Esophagus squamous epithelium (tissue), 5 donors: ENCODE results near the gene ECE1. TPM values are rescaled to one million over a fixed set of nuclear protein-coding genes. Genes with fewer than 3 reads are reported as not detected.
"Not testable (repeated sequence)": the region's sequence is repeated elsewhere in the genome, so short reads cannot be mapped to it uniquely, and the experiment has no call there.

Source experiments
- DNase-seq: peaks from one replicate; lab custom pipeline; 2025; lab: John Stamatoyannopoulos, UW
- H3K27ac ChIP-seq, 4 donors: fragments of 200-600 bp; sonication (generic); one replicate each; pipeline ENCODE4 v1.5.1; 2016 to 2019; ENCODE audit warnings: mild to moderate bottlenecking in 1 of 4
- H3K27me3 ChIP-seq, 4 donors: fragments of 200-600 bp; sonication (generic); 1 replicate in 3 of 4; 2 replicates in 1 of 4; pipeline versions ENCODE4 v1.5.1 to v1.6.0; 2017 to 2021; ENCODE audit warnings: antibody characterized with exemption in 1 of 4
- H3K36me3 ChIP-seq, 3 donors: fragments of 200-600 bp; sonication (generic); one replicate each; pipeline ENCODE4 v1.5.1; 2016 to 2019
- H3K4me1 ChIP-seq, 3 donors: fragments of 200-600 bp; sonication (generic); one replicate each; pipeline ENCODE4 v1.5.1; 2017 to 2019
- H3K4me3 ChIP-seq, 4 donors: fragments of 200-600 bp; sonication (generic); 1 replicate in 3 of 4; 2 replicates in 1 of 4; pipeline ENCODE4 v1.5.1; 2016 to 2019; ENCODE audit warnings: mild to moderate bottlenecking in 2 of 4, moderate library complexity in 1 of 4
- H3K9me3 ChIP-seq, 3 donors: fragments of 200-600 bp; sonication (generic); one replicate each; pipeline ENCODE4 v1.5.1; 2016 to 2019
- CTCF ChIP-seq, 6 experiments: fragments of 450-650 bp in 4 of 6; fragments of 200-600 bp in 2 of 6; sonication (generic) in 2 of 6; IDR thresholded peaks; one replicate each; pipeline ENCODE4 v1.5.1; 2016 to 2019; ENCODE audit warnings: antibody characterized with exemption in 6 of 6, mild to moderate bottlenecking in 4 of 6, moderate library complexity in 4 of 6
- POLR2A ChIP-seq, 4 donors: fragments of 450-650 bp; IDR thresholded peaks; one replicate each; pipeline ENCODE4 v1.6.1; 2017; ENCODE audit warnings: antibody characterized with exemption in 4 of 4, mild to moderate bottlenecking in 4 of 4, moderate library complexity in 3 of 4
- WGBS, 2 donors: methylation state at CpG; one replicate each; pipeline ENCODE4 v1.1.5; 2018; 5-methylcytosine and 5-hydroxymethylcytosine counted together
- intact Hi-C: fragments of 100-400 bp; cut with DNase I; formaldehyde crosslinking; loops from one replicate; pipeline ENCODE4 v1.15.0; 2022
- total RNA-seq, 4 donors: library from RNA; depleted of rRNA; stranded (reverse); fragments of >200 nt; gene quantifications; one replicate each; pipeline ENCODE4 v1.1.0, GENCODE V29; 2016
- donor health status: DM: yes; HTN: yes; CAD: no.

The ECE1 gene
- total RNA-seq, 4 donors from 2014 or later = 11.3 to 42.2 (median 24.1) TPM

DNA sequence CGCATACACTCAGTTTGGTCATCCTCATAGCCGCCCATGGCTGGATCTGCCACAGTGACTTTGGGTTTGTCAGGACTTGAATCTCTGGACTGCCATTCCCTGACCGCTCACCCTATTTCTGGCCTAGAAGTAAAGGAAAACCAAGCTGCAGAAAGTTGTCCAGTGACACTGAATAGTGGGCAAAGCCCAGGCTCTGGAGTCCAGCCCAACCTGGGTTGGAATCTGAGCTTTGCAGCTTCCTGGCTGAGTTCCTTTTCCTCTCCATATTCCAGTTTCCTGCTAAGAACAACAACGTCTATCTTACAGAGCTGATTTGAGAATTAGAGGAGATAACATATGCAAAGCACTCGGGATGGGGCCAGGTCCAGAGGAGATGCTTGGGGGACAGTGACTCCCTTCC lies 98.0 kb downstream of the ECE1 start:
- H3K27ac ChIP-seq = peak overlapping the region in 2 of 4 donors; percentile 14 to 26
- intact Hi-C loops = loop anchor here (5.0 kb wide), 1 partner anchor 495 kb away; no protein-coding TSS in a partner anchor
- 59 to 63% methylated on average over 5 of the region's 5 CpGs for WGBS, 2 donors

DNA sequence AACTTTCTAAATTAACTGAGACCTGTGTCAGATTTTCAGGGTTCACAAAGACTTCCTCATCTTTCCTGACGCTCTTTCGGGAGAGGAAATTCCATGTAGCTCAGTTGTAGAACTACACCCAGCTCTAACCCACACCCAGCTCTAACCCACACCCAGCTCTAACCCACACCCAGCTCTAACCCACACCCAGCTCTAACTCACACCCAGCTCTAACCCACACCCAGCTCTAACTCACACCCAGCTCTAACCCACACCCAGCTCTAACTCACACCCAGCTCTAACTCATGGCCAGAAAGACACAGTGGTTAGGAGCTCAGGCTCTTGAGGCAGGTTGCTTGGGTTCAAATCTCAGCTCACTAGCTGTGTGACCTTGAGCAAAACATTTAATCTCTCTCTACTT lies 99.5 kb downstream of the ECE1 start:
- not testable (repeated sequence) for H3K4me3 ChIP-seq, DNase-seq, H3K9me3 ChIP-seq, H3K27me3 ChIP-seq, H3K36me3 ChIP-seq
- peak in 1 of 6 experiments; percentile 16 for TF ChIP-seq CTCF (IDR thresholded peaks at IDR 0.05)
- Histone ChIP-seq H3K4me1 (peaks cover 0 to 52% (median 8%) of the 10 kb centered on the region in 3 donors), H3K27ac (peak overlapping the region in 2 of 4 donors; percentile 12 to 43)
- 24 to 31% methylated on average over 2 of the region's 2 CpGs for WGBS, 2 donors
- intact Hi-C loops = loop anchor here (5.0 kb wide), 1 partner anchor 493 kb away; no protein-coding TSS in a partner anchor

More for the DNA sequence above, 98.0 kb downstream of the ECE1 start:
- DNase-seq = no peak
- H3K27me3 ChIP-seq = peaks cover 0 to 2% (median 0%) of the 10 kb centered on the region in 4 donors
- no peaks in the 10 kb centered on the region for H3K36me3 ChIP-seq
- H3K4me3 ChIP-seq = no peak overlapping the region
- TF ChIP-seq POLR2A (IDR thresholded peaks at IDR 0.05) (no peak), CTCF (IDR thresholded peaks at IDR 0.05) (no peak)
- H3K4me1 ChIP-seq = peaks cover 0 to 52% (median 8%) of the 10 kb centered on the region in 3 donors
- no peaks in the 10 kb centered on the region for H3K9me3 ChIP-seq

DNA sequence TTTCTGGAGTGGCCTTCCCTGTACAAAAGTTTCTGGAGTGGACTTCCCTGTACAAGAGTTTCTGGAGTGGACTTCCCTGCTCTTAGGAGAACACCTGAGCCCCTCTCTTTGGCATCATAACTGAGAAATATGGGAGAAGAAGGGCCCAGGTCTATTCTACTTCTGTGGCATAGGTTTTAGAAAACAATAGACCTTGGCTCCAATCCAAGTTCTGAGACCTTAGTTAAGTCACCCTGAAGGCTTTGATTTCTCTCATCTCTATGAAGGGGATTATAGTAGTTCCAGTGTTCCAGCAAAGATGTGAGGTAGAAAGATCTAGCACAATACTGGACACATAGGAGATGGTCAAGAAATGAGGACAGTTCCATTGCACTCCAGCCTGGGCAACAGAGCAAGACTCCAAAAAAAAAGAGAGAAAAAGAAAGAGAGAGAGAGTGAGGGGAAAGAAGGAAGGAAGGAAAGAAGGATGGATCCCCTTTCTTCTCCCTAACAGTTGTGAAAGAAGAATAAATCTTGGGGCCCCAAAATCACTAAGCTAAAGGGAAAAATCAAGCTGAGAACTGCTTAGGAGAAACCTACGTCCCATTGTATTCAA lies 100.3 kb downstream of the ECE1 start:
- no peak overlapping the region for H3K4me3 ChIP-seq
- no peak for TF ChIP-seq POLR2A (IDR thresholded peaks at IDR 0.05)
- TF ChIP-seq CTCF (IDR thresholded peaks at IDR 0.05) = no peak
- peaks cover 0 to 45% (median 8%) of the 10 kb centered on the region in 3 donors for H3K4me1 ChIP-seq
- intact Hi-C loops = loop anchor here (5.0 kb wide), 1 partner anchor 493 kb away; no protein-coding TSS in a partner anchor
- H3K27ac ChIP-seq = peak overlapping the region in 2 of 4 donors; percentile 12 to 43
- H3K9me3 ChIP-seq = no peaks in the 10 kb centered on the region
- DNase-seq = no peak
- H3K36me3 ChIP-seq = no peaks in the 10 kb centered on the region
- peaks cover 0 to 2% (median 0%) of the 10 kb centered on the region in 4 donors for H3K27me3 ChIP-seq
- 92% methylated on average over 1 of the region's 1 CpG for WGBS, 2 donors

GRCh38 chr1:21189421-21189820 lies 100.8 kb downstream of the ECE1 start:
- H3K4me3 ChIP-seq = no peak overlapping the region
- H3K27ac ChIP-seq = no peak overlapping the region
- intact Hi-C loops = no loop called here
- peaks cover 0 to 45% (median 8%) of the 10 kb centered on the region in 3 donors for H3K4me1 ChIP-seq
- TF ChIP-seq CTCF (IDR thresholded peaks at IDR 0.05) (no peak), POLR2A (IDR thresholded peaks at IDR 0.05) (no peak)
- H3K27me3 ChIP-seq = no peaks in the 10 kb centered on the region
- no peaks in the 10 kb centered on the region for H3K36me3 ChIP-seq
- WGBS, 2 donors = 56 to 60% methylated on average over 2 to 3 of the region's 3 CpGs
- DNase-seq = no peak
- H3K9me3 ChIP-seq = no peaks in the 10 kb centered on the region

- WGBS, 2 donors = 91 to 92% methylated on average over 3 of the region's 3 CpGs
- Histone ChIP-seq H3K27ac (no peak overlapping the region), H3K4me1 (peaks cover 8 to 54% (median 8%) of the 10 kb centered on the region in 3 donors), H3K36me3 (no peaks in the 10 kb centered on the region), H3K4me3 (no peak overlapping the region), H3K27me3 (no peaks in the 10 kb centered on the region), H3K9me3 (no peaks in the 10 kb centered on the region)
- DNase-seq = no peak
- intact Hi-C loops = no loop called here
- TF ChIP-seq POLR2A (IDR thresholded peaks at IDR 0.05) (no peak), CTCF (IDR thresholded peaks at IDR 0.05) (no peak)
These were observed 102.0 kb downstream of the ECE1 start for GRCh38 chr1:21188235-21188634.
